Measurements from ENCODE around the gene GCGR.

The GCGR gene

GRCh38 chr17:81803728-81804558 is at the start of gene GCGR:
GCGR (plus strand) TSS chr17:81804150; CDS start chr17:81809019, 4,869 bp downstream.
- FAIRE-seq: no peak

DNA sequence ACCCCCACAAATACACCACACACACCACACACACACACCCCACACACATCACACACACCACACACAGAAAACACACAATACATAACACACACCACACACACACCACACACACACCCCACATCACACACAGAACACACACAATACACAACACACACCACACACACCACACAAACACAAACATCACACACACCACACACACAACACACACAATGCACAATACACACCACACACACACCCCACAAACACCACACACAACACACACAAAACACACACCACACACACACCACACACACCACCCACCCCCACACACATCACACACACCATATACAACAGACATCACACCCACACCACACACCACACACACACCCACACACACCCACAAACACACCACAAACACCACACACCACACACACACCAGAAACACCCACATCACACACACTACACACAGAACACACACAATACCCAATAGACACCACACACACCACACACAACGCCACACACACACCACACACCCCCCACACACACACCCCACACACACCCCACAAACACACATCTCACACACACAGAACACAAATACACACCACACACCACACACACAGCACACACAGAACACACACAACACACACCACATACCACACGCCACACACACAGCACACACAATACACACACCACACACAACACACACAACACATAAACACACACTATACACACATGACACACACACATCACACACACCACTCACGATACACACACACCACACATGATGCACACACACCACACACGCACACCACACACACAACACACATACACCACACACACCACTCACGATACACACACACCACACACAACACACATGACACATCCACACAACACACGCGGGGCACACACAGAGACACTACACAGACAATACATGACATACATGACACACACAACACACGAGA is 11.0 kb upstream of the GCGR start:
- FAIRE-seq: no peak

GRCh38 chr17:81794074-81794476 is 9.9 kb upstream of the GCGR start:
- no peak for FAIRE-seq

GRCh38 chr17:81794509-81794908 is 9.4 kb upstream of the GCGR start:
- FAIRE-seq: no peak

DNA sequence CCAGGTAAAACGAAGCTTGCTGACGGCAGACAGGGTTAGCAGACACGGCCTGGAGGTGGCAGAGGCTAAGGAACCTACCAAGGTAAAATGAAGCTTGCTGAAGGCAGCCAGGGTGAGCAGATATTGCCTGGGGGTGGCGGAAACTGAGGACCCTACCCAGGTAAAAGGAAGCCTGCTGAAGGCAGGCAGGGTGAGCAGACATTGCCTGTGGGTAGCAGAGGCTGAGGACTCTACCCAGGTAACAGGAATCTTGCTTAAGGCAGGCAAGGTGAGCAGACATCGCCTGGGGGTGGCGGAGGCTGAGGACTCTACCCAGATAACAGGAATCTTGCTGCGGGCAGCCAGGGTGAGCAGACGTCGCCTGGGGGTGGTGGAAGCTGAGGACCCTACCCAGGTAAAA is 2.6 kb upstream of the GCGR start:
- no peak for FAIRE-seq

GRCh38 chr17:81802048-81802758 is 1.7 kb upstream of the GCGR start:
- FAIRE-seq: no peak

DNA sequence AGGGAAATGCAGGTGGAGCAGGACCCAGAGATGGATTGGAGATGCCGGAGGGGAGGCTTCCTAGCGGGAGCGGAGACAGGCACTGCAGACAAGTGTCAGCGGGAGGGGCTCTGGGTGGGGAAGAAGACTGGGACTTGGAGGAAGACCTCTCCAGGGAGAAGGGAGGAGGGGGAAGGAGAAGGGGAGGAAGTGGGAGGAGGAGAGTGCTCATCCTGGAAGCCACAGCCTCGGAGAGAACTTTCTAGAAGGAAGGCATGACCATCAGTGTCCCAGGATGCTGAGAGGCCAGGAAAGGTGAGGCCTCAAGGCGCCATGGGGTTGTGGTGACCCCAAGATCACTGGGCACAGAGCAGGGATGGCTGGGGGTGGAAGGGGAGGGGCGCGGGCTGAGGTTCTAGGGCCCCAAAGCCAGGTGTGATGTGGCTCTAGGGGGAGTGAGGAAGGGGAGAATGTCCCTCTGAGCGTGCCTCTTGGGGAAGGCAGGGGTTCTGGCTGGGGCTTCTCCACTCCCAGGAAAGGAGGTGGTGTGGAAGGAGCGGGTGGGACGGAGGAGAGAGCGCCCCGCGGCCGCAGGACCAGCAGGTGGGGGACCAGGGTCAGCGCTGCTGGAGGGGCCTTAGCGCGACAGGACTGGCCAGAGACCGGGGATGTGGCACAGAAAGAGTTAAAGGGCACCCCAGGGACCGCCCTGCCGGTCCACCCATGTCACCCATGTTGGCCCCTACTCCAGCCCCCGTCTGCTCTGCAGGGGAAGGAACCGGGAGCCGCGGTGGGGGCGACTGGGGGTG is 900 bp upstream of the GCGR start:
- FAIRE-seq: no peak

DNA sequence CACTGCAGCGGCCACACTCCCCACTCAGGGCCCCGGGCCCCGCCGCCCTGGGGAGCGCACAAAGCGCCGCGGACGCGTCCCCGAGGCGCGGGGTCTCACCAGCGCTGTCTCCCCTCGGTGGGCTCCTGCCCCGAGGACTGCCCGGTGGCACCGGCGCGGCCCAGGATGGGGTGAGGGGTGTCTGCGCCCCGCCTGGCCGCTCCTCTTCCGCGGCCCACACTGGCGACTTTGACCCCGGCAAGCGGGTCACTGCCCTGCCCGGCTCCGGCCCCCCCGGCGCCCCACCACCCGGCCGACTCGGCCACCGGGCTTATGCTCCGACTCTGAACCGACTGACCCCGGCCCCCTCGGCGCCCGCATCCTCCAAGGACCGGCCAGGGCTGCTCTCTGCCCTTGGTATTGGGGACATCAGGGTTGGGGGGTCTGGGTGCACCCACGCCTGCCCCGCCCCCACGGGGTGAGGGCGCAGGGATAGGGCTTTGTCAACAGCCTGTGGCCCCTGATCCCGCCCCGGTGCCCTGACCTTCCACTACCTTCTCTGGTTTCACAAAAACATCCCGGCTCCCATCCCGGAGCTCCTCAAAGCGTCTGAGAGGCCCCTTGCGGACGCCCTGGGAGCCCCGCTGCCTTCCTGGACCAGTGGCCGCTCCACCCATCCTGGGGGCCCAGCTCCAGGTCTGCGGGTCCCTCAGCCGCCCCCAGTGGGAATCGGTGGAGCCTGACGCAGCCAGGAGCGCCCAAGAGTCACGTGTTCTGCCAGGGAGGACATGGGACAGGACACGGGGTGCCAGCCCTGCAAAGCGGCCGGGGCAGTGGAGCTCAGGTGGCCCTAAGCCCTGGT is 829 bp downstream of the GCGR start:
- FAIRE-seq: no peak

GRCh38 chr17:81805707-81806460 is 1.9 kb downstream of the GCGR start:
- no peak for FAIRE-seq

DNA sequence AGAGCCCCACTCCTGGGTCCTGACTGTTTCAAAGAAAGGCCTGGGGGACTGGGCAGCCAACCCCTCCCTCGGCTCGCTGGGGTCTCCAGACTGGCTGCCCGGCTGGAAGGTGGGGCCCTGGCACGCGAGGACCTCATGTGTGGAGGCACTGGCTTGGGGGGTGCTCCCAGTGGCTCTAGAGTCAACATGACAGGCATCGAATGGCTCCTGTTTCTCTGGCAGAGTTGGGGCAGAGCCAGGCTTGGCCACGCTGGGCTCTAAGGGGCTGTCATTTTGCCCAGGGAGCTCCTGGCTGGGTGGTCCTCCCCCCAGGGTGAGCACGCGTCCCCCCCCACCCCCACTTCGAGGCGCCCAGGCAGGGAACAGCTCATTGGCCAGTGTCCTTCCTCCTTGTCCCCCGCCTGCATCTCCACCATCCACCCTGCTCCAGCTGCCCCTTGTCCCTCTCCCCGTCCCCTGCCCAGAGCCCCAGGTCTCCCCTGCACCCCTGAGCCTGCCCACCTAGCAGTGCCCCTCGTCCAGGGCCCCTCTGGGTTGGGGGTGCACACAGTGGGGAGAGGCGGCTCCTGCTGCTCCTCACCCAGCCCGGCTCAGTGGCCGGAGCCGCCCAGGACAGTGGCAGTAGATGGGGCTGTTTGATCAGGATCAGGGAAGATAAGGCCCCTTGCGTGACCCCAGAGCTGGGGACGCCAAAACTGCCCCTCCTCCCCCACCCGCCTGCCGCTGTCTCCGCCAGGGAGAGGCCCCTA is 2.7 kb downstream of the GCGR start:
- no peak for FAIRE-seq

GRCh38 chr17:81807210-81807719 is 3.3 kb downstream of the GCGR start:
- FAIRE-seq: no peak

- FAIRE-seq: no peak
Observed at GRCh38 chr17:81807839-81808238, 3.9 kb downstream of the GCGR start.

GRCh38 chr17:81808778-81809555 is 5.0 kb downstream of the GCGR start:
- no peak for FAIRE-seq

GRCh38 chr17:81809556-81809998 is 5.6 kb downstream of the GCGR start:
- no peak for FAIRE-seq

- no peak for FAIRE-seq
Observed at GRCh38 chr17:81810476-81810875, 6.5 kb downstream of the GCGR start.

- FAIRE-seq: no peak
Observed at GRCh38 chr17:81810892-81811704, 7.1 kb downstream of the GCGR start.

- no peak for FAIRE-seq
Observed at GRCh38 chr17:81811705-81812570, 8.0 kb downstream of the GCGR start.
